Measurements from ENCODE around the gene PTPRJ. TPM values are rescaled to one million over a fixed set of nuclear protein-coding genes. Genes with fewer than 3 reads are reported as not detected.

Gene PTPRJ
- total RNA-seq, 1 donor from 2014 or later: 7.3 TPM

Other genes starting within 250 kb of the PTPRJ start
- 43.6 and 43.9 TPM in 2 replicates for gene FNBP4, start 213.2 kb upstream of the PTPRJ start, total RNA-seq
- gene NUP160, start 132.2 kb upstream of the PTPRJ start, total RNA-seq: 27.8 and 40.5 TPM in 2 replicates
- gene OR4B1, start 236.3 kb downstream of the PTPRJ start, total RNA-seq: not detected in 2 replicates

All from pulmonary artery endothelial cell (primary cell).